Stimulated activated CD4-positive, alpha-beta T cell treated with anti-CD3 and anti-CD28 coated beads, Interleukin-15, amount 100 ng/mL, for 24 hours (primary cell): ENCODE data around the gene ZNF606.
A peak's percentile ranks its signal among the peaks of the same experiment; 100 is the strongest.

Experiments
- DNase-seq: peaks from one replicate; pipeline ENCODE4 v3.0.0-alpha.2; 2020

Gene ZNF606

DNA sequence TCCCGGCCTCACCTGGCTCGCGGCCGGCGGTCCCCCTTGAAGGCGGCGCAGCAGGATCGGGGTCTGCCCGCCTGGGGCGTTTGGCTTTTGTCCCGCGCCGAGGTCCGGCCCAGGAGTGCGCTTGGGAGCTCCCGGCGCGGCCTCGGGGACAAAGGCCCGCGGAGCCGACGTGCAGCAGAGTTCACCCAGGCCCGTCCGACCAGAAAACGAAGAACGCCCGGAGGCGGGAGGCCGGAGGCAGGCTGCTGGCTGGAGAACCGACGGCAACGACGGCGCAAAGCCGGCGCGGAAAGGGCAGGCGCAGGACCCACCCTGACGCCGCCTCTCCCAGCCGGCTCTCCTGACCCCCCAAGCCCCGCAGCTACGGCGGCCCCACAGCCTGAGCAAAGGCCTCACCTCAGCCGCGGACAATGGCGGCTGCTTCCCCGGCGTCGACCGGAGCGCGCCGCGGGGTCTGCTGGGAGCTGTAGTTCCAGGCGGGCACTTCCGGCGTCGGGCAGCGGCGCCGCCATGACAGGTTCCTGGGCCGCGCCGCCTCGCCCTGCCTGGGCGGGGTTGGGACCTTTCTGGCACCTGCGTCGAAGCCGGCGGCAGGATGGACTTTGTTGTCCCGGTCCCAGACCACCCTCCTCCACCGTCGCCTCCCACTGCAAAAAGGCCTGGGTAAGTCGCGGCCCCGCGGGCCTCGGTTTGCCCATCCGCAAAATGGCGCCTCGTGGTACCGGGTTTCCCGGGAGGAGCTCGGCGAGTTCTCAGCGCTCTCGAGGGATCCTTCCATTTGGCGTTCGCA lies at the start of gene ZNF606:
Gene ZNF606 (minus strand): TSS at position 437 of the 790 bp plus-strand sequence. CDS start 1,501 bp downstream, outside the sequence.
- DNase-seq, result peak; percentile 88

GRCh38 chr19:58052256-58052655 lies 49.6 kb upstream of the ZNF606 start:
- DNase-seq, result no peak

GRCh38 chr19:58047672-58048071 lies 45.1 kb upstream of the ZNF606 start:
- DNase-seq, result no peak

DNA sequence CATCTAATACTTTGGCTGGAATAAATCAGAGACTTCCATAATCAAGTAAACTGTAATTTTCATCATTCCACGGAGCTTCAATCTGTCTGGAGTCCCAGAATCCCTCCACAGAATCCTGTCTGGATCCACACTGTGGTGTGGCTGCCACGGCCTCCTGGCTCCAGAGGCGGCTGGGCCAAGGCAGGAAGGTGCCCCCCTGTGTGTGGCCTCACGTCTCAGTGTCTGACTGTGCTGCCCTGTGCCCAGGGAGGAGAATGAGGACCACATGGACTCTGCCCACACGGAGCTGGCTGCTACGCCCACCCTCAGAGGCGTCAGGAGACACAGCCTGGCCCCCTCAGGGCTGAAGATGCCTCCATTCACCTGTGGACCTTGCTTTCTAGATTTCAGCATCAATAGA lies 44.2 kb upstream of the ZNF606 start:
- DNase-seq, result no peak

DNA sequence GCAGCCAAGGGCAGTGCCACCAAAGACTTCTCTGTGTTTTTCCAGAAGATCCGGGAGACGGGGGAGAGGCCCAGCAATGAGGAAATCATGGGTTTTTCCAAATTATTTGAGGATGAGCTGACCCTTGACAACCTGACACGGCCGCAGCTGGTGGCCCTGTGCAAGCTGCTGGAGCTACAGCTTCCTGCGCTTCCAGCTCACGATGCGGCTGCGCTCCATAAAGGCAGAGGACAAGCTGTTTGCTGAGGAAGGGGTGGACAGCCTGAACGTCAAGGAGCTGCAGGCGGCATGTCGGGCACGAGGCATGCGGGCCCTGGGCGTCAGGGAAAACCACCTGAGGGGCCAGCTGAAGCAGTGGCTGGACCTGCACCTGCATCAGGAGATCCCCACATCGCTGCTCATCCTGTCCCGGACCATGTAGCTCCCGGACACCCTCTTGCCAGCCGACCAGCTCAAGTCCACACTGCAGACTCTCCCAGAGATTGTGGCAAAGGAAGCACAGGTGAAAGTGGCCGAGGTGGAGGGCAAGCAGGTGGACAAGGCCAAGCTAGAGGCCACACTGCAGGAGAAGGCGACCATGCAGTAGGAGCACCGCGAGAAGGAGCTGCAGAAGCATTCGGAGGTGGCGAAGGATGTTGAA lies 42.9 kb upstream of the ZNF606 start:
- no peak for DNase-seq

GRCh38 chr19:58044886-58045285 lies 42.3 kb upstream of the ZNF606 start:
- DNase-seq, result no peak

DNA sequence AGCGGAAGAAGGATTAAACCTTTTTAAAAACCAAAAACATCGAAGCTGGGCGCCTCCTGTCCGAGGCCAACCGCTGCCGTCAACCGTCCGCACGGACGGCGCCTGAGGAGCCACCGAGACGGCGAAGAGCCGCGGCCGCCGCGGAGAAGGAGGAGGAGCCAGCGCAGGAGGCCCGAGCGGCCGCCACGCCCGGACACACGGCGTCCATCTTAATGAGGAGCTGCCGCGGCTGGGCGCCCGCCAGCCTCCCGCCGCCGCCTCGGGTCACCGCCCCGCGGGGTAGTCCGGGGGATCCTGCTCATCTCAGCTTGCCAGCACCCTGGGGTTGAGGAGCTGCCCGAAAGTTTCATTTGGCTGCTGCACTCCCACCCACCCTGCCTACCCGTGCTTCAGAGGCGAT lies 41.8 kb upstream of the ZNF606 start:
- DNase-seq, result no peak

GRCh38 chr19:58042495-58043340 lies 40.1 kb upstream of the ZNF606 start:
- no peak for DNase-seq

- no peak for DNase-seq
These were observed 38.3 kb upstream of the ZNF606 start for GRCh38 chr19:58040751-58041525.

- DNase-seq, result no peak
These were observed 36.1 kb upstream of the ZNF606 start for GRCh38 chr19:58038688-58039204.

GRCh38 chr19:58037927-58038687 lies 35.5 kb upstream of the ZNF606 start:
- no peak for DNase-seq

DNA sequence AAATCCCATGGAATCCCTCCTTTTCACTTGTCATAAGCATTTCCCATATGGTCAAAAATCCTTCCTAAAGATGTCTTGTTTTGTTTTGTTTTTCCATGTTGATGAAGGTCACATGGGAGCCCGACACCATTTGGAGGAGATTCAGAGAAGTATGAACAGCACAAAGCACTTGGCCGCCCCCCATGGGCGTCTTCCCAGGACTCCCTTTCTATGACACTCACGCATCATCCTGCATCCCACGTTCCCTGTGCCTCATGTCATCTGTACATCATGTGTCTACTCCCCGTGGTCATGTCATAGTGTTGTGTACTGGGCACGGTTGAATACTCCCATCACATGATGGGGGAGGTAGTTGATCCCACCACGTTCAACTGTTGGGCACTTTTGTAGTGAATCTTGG lies 33.2 kb upstream of the ZNF606 start:
- DNase-seq, result no peak

DNA sequence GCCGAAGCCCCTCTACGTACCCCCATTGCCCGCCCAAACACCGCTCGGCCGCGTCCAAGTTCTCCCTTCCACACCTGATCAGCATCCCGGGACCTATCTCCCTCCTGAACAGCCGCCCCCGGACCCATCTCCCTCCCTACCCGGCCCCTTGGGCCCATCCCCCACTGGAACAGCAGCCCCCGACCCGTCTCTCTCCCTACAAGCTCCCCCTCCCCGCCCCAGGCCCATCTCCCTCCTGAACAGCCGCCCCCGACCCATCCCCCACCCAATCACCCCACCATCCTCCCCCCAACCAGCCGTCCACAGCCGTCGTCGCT lies 31.8 kb upstream of the ZNF606 start:
- DNase-seq, result no peak

GRCh38 chr19:58033741-58034476 lies 31.3 kb upstream of the ZNF606 start, which contains the start of gene ZSCAN1:
TSS of gene ZSCAN1 (plus strand) at chr19:58034025. CDS start at chr19:58037837, 3,812 bp downstream.
- peak; percentile 57 for DNase-seq

- no peak for DNase-seq
These were observed 22.0 kb upstream of the ZNF606 start for GRCh38 chr19:58024661-58025060.

DNA sequence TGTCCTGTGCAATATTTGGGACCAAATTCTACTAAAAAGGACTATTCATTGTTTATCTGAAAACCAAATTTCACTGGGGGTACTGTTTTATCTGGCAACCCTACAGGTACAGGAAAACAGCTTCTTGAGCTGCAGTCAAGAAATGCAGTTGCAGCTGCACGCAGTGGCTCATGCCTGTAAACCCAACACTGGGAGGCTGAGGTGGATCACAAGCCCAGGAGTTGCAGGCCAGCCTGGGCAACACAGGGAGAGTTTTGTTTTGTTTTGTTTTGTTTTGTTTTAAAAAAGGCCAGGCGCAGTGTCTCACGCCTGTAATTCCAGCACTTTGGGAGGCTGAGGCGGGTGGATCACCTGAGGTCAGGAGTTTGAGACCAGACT lies 19.7 kb upstream of the ZNF606 start:
- no peak for DNase-seq

DNA sequence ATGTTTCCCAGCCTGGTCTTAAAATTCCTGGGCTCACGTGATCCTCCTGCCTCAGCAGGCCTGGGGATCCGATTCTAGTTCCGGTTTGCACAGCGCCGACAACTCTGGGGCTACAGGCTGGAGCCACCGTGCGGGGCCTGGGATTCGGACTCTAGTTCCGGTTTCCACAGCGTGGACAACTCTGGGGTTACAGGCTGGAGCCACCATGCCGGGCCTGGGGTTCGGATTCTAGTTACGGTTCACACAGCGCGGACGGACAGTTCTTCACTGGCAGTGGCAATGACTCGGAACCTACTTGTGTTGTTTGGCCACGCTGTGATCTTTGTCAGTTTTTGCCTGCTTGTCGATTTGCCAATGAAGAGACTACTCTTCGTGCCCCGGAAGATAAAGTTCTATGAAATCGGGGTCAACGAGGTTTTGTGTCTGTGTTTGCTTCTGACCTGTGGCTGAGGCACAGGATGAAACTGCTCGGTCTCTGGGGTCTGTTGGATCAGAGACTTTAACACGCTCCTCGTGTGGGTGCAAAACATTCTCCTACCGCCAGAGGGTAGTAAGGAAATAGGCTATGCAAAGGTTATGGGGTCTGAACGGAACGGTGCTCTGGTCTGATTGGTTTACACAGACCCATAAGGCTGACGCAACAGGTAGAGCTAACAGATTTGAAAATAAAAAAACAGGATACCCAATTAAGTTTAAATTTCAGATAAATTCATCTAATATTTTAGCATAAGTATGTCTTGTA lies 19.1 kb upstream of the ZNF606 start:
- DNase-seq, result peak; percentile 48

DNA sequence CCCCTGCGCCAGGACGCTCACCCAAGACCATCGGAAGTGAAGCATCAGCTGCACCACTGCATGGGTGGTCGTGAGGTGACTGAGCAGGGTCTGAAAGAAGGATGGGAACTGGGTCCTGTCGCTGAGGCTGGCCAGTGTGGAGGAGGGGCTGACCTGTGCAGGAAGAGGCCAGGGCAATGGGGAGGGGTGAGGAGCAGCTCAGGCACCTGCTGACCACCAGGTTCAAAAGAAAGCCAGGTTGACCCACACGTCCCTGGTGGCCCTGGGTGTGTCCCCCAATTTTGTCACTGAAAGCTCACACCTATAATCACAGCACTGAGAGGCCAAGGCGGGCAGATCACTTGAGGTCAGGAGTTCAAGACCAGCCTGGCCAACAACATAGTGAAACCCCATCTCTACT lies 17.5 kb upstream of the ZNF606 start:
- DNase-seq, result no peak

- DNase-seq, result no peak
These were observed 11.5 kb upstream of the ZNF606 start for GRCh38 chr19:58014141-58014540.

DNA sequence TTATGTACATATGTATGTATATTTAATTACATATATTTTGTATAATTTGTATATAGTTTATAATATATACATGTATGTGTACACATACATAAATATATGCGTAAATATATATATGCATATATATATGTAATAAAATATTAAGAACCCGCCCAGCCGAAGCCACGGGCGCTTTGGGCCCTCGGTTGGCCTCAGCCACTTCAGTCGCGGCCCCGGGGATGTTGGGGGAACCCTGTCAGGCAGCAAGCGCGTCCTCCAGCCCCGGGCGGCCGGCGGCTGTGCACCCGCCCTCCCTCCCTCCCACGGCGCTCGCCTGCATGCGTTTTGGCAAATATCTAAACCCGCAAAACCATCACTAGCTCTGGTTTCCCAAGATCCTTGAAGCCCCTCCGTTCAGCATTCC lies 7.9 kb upstream of the ZNF606 start:
- no peak for DNase-seq
